Small intestine (tissue), 7 donors: ENCODE data around the gene INO80E. TPM values are rescaled to one million over a fixed set of nuclear protein-coding genes. Genes with fewer than 3 reads are reported as not detected.
A peak's percentile ranks its signal among the peaks of the same experiment; 100 is the strongest.
"Not testable (repeated sequence)": the region's sequence is repeated elsewhere in the genome, so short reads cannot be mapped to it uniquely, and the experiment has no call there.

Experiments used
- DNase-seq, 2 donors: peaks; one replicate each; pipeline versions ENCODE4 v3.0.0 to v3.0.0-alpha.2; 2013
- FAIRE-seq: peaks from 2 replicates; lab custom pipeline; 2012; peaks lifted over from hg19 to GRCh38; lab: Jason Lieb, UNC
- H3K27ac ChIP-seq, 3 donors: one replicate each; pipeline ENCODE4 v1.5.1; 2013; ENCODE audit warnings: low read length in 2 of 3, mild to moderate bottlenecking in 2 of 3, control low read depth in 1 of 3, inconsistent platforms in 1 of 3, low read depth in 1 of 3, moderate library complexity in 1 of 3
- H3K27me3 ChIP-seq, 3 donors: one replicate each; pipeline ENCODE4 v1.6.1; 2013; ENCODE audit warnings: low read length in 3 of 3, inconsistent platforms in 1 of 3; ENCODE audit not compliant: control insufficient read depth in 3 of 3, insufficient read depth in 3 of 3
- H3K36me3 ChIP-seq, 3 donors: one replicate each; pipeline ENCODE4 v1.6.1; 2013; ENCODE audit warnings: low read length in 3 of 3, inconsistent platforms in 1 of 3, low read depth in 1 of 3, mild to moderate bottlenecking in 1 of 3, moderate library complexity in 1 of 3; ENCODE audit not compliant: control insufficient read depth in 3 of 3, insufficient read depth in 2 of 3
- H3K4me1 ChIP-seq, 3 donors: one replicate each; pipeline ENCODE4 v1.6.1; 2013; ENCODE audit warnings: low read length in 2 of 3, inconsistent platforms in 1 of 3, low read depth in 1 of 3, mild to moderate bottlenecking in 1 of 3, moderate library complexity in 1 of 3; ENCODE audit not compliant: control insufficient read depth in 3 of 3, insufficient read depth in 2 of 3
- H3K4me3 ChIP-seq, 3 donors: one replicate each; pipeline ENCODE4 v1.5.1; 2013; ENCODE audit warnings: low read length in 3 of 3, control low read depth in 1 of 3, inconsistent platforms in 1 of 3, low read depth in 1 of 3, mild to moderate bottlenecking in 1 of 3, moderate library complexity in 1 of 3
- H3K9me3 ChIP-seq, 2 donors: one replicate each; pipeline ENCODE4 v1.6.1; 2013; ENCODE audit warnings: low read depth in 1 of 2, low read length in 1 of 2; ENCODE audit not compliant: control insufficient read depth in 2 of 2, insufficient read depth in 1 of 2
- WGBS, 3 donors: extraction: QIAGEN DNeasy Blood & Tissue Kit; methylation state at CpG; one replicate each; pipeline ENCODE4 v1.1.7; 2013; 5-methylcytosine and 5-hydroxymethylcytosine counted together
- polyA plus RNA-seq, 4 donors: library from polyadenylated mRNA; stranded (reverse) in 3 of 4; unstranded in 1 of 4; fragments of 200-250 nt in 3 of 4; fragments of 120-200 nt in 1 of 4; gene quantifications; one replicate each; pipeline versions ENCODE4 v1.2.1 to v1.2.3, GENCODE V29; 2013
- donor health status: healthy with polysubstance abuse.
- donor health status: control.
- donor health status: control.
- donor health status: Bipolar disorder and iron deficiency.
- donor health status: healthy.

Gene INO80E
- polyA plus RNA-seq, 4 donors, result 49.2 to 80.4 (median 55.9) TPM

DNA sequence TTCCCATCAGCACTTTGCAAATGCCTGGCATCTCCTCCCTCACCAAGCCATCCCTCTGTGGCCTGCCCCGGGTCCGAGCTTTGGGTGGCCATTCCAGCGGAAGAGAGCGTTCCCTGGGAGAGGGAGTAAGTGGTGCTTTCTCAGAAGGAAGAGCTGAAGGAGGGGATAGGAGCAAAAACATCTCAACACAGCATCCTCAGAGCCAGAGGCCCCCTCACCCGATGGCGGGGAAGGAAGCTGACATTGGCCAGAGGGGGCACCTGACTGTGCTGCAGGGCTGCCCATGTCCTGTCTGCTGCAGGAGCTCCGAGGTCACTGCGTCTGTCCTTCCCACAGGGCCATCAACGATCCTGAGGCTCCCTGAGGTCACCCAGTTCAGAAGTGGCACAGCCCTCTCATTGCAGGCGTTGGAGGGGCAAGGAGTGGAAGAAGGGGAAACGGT, 35.5 kb downstream of the INO80E start:
- H3K36me3 ChIP-seq, result no peaks in the 10 kb centered on the region
- 18 to 26% (median 20%) methylated on average over 10 to 11 of the region's 11 CpGs for WGBS, 3 donors
- no peak overlapping the region for H3K4me3 ChIP-seq
- FAIRE-seq (no peak), DNase-seq (no peak)
- H3K4me1 ChIP-seq, result no peaks in the 10 kb centered on the region
- H3K27me3 ChIP-seq, result peaks cover 7 to 72% (median 17%) of the 10 kb centered on the region in 3 donors
- no peaks in the 10 kb centered on the region for H3K9me3 ChIP-seq
- H3K27ac ChIP-seq, result no peak overlapping the region

GRCh38 chr16:30032083-30032819, 36.2 kb downstream of the INO80E start:
- Histone ChIP-seq H3K27me3 (peaks cover 7 to 65% (median 15%) of the 10 kb centered on the region in 3 donors), H3K36me3 (no peaks in the 10 kb centered on the region), H3K27ac (no peak overlapping the region), H3K4me1 (no peaks in the 10 kb centered on the region), H3K9me3 (no peaks in the 10 kb centered on the region), H3K4me3 (no peak overlapping the region)
- WGBS, 3 donors, result 24 to 29% (median 24%) methylated on average over 12 of the region's 12 CpGs
- DNase-seq, result peak; percentile 59 to 66
- no peak for FAIRE-seq

DNA sequence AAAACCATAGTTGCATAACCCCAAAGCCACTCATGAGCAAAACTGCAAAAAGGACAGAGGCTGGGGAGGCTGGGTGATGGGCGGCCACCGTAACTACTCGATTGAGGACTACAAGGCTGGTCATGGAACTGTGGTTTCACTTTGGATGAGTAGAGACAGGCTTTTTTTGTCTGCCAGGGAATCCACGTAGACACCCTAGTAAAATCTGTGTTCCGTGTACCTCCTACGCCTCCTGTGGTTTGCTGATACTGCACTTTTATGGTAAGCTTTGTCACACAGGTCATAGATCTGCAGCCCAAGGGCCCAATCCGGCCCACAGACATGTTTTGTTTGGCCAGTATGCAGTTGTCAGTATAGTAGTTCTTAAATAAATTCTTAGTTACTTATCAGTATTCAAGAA, 37.2 kb downstream of the INO80E start:
- 57 to 68% (median 61%) methylated on average over 7 of the region's 7 CpGs for WGBS, 3 donors
- no peaks in the 10 kb centered on the region for H3K9me3 ChIP-seq
- no peak overlapping the region for H3K4me3 ChIP-seq
- no peaks in the 10 kb centered on the region for H3K4me1 ChIP-seq
- H3K36me3 ChIP-seq, result no peaks in the 10 kb centered on the region
- FAIRE-seq (no peak), DNase-seq (no peak)
- peaks cover 7 to 55% (median 15%) of the 10 kb centered on the region in 3 donors for H3K27me3 ChIP-seq
- no peak overlapping the region for H3K27ac ChIP-seq

DNA sequence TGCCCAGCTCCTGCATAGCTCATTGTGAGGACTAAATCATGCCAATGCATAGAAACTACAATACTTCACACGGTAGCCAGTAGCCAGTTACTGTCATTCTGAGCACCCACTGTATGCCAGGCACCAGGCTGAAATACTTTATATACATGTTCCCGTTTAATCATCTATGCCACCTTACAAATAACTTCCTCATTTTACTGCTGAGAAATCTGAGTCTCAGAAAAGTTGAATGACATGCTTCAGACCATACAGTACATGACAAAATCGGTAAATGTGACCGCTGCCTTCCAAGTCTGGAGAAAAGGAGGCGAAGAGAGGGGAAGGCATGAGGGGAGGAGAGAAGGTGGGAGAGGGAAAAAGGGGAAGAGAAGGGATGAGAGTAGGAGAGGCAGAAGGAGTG, 44.2 kb downstream of the INO80E start:
- Histone ChIP-seq H3K27ac (no peak overlapping the region), H3K4me1 (no peaks in the 10 kb centered on the region), H3K4me3 (no peak overlapping the region), H3K27me3 (peaks cover 0 to 4% (median 2%) of the 10 kb centered on the region in 3 donors), H3K36me3 (no peaks in the 10 kb centered on the region), H3K9me3 (no peaks in the 10 kb centered on the region)
- FAIRE-seq (no peak), DNase-seq (no peak)
- 61 to 67% (median 63%) methylated on average over 5 of the region's 5 CpGs for WGBS, 3 donors

DNA sequence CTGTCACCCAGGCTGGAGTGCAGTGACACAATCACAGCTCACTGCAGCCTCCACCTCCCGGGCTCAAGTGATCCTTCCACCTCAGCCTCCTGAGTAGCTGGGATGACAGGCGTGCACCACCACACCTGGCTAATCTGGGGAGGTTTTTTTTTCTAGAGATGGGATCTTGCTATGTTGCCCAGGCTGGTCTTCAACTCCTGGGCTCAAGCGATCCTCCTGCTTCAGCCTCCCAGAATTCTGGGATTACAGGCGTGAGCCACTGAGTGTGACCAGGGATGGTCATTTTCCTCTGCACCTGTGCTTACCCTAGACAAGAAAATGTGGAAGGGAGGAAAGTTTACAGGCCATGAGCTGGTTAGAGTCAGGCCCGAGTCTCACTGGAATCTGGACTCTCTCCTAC, 44.6 kb downstream of the INO80E start:
- FAIRE-seq, H3K4me3 ChIP-seq: not testable (repeated sequence)
- WGBS, 3 donors, result 79 to 91% (median 86%) methylated on average over 5 of the region's 5 CpGs

GRCh38 chr16:30041841-30042240, 45.8 kb downstream of the INO80E start:
- FAIRE-seq, result no peak

More for the DNA sequence above, 44.6 kb downstream of the INO80E start:
- H3K27me3 ChIP-seq, H3K36me3 ChIP-seq, H3K27ac ChIP-seq, H3K4me1 ChIP-seq, H3K9me3 ChIP-seq, DNase-seq: not testable (repeated sequence)

DNA sequence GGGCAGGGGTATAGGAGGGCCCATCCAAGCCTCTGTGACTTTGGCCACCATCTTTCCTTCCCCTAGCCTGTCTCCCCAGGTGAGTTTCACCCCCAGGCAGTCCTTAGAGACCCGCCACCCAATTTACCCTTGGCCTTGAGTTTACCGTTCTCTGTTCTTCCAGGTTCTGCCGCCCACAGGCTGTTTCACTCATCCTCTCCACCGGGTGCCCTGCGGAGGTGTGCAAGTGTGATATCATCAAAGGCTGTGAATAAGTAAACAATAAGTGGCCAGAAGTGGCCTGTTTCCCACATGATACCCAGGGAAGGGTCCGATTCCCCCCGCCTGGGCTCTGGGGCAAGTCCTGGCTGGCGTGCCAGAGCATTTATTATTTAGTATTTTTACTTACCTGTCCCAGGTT, 50.1 kb downstream of the INO80E start:
- no peak for DNase-seq
- Histone ChIP-seq H3K9me3 (no peaks in the 10 kb centered on the region), H3K27me3 (peaks cover 0 to 8% (median 0%) of the 10 kb centered on the region in 3 donors), H3K4me3 (no peak overlapping the region), H3K36me3 (no peaks in the 10 kb centered on the region), H3K4me1 (no peaks in the 10 kb centered on the region), H3K27ac (no peak overlapping the region)
- WGBS, 3 donors, result 54 to 63% (median 58%) methylated on average over 8 of the region's 8 CpGs
- no peak for FAIRE-seq

More at GRCh38 chr16:30041841-30042240, 45.8 kb downstream of the INO80E start:
- Histone ChIP-seq H3K36me3 (no peaks in the 10 kb centered on the region), H3K4me3 (no peak overlapping the region), H3K27me3 (peaks cover 0 to 8% (median 0%) of the 10 kb centered on the region in 3 donors), H3K27ac (no peak overlapping the region), H3K9me3 (no peaks in the 10 kb centered on the region), H3K4me1 (no peaks in the 10 kb centered on the region)
- WGBS, 3 donors, result 10 to 24% (median 15%) methylated on average over 5 of the region's 5 CpGs
- DNase-seq, result no peak

GRCh38 chr16:30046588-30046987, 50.5 kb downstream of the INO80E start:
- DNase-seq (no peak), FAIRE-seq (no peak)
- 73 to 93% (median 87%) methylated on average over 1 of the region's 1 CpG for WGBS, 3 donors
- no peaks in the 10 kb centered on the region for H3K9me3 ChIP-seq
- H3K27me3 ChIP-seq, result peaks cover 0 to 8% (median 0%) of the 10 kb centered on the region in 3 donors
- H3K4me3 ChIP-seq, result no peak overlapping the region
- H3K36me3 ChIP-seq, result no peaks in the 10 kb centered on the region
- H3K27ac ChIP-seq, result no peak overlapping the region
- H3K4me1 ChIP-seq, result no peaks in the 10 kb centered on the region
